ENCODE results near the gene HMCN2.

GRCh38 chr9:130458027-130458803 is 192.7 kb downstream of the HMCN2 start:
- TF ChIP-seq FOXM1 (IDR thresholded peaks at IDR 0.05; ENCODE audit: borderline replicate concordance, low read depth) (no peak), YY1 (IDR thresholded peaks at IDR 0.05; ENCODE audit: low read depth) (no peak), EP300 (IDR thresholded peaks at IDR 0.05; ENCODE audit: borderline replicate concordance) (no peak), REST (IDR thresholded peaks at IDR 0.05; ENCODE audit: low read depth) (no peak), NFIC (IDR thresholded peaks at IDR 0.05) (no peak), CEBPB (IDR thresholded peaks at IDR 0.05) (no peak), TEAD4 (IDR thresholded peaks at IDR 0.05) (no peak), MAX (IDR thresholded peaks at IDR 0.05) (no peak), TCF12 (IDR thresholded peaks at IDR 0.05; ENCODE audit: low read depth) (no peak), RAD21 (IDR thresholded peaks at IDR 0.05; ENCODE audit: low read depth) (no peak), EGR1 (IDR thresholded peaks at IDR 0.05) (no peak), CREB1 (IDR thresholded peaks at IDR 0.05; ENCODE audit: low read depth) (no peak), TAF1 (IDR thresholded peaks at IDR 0.05; ENCODE audit: low read depth) (no peak)
